Osteoblast (primary cell): ENCODE data around the gene CIZ1. TPM values are rescaled to one million over a fixed set of nuclear protein-coding genes. Genes with fewer than 3 reads are reported as not detected.
A peak's percentile ranks its signal among the peaks of the same experiment; 100 is the strongest.

ENCODE experiments used
- DNase-seq: peaks from one replicate; pipeline ENCODE4 v3.0.0; 2011; ENCODE audit warnings: low spot score, mixed read lengths; ENCODE audit not compliant: insufficient read length; ENCODE audit errors: missing footprints
- H2AFZ ChIP-seq: 2 replicates; pipeline ENCODE4 v1.6.0; 2011; ENCODE audit warnings: mild to moderate bottlenecking, low read length
- H3K27ac ChIP-seq: 2 replicates; pipeline ENCODE4 v1.5.1; 2011; ENCODE audit warnings: mild to moderate bottlenecking, low read depth, low read length, moderate library complexity
- H3K27me3 ChIP-seq: 2 replicates; pipeline ENCODE4 v1.6.0; 2012; ENCODE audit warnings: mild to moderate bottlenecking, control low read depth, inconsistent platforms, low read length, moderate library complexity; ENCODE audit not compliant: insufficient read depth
- H3K36me3 ChIP-seq: 2 replicates; pipeline ENCODE4 v1.5.1; 2011; ENCODE audit warnings: mild to moderate bottlenecking, low read length, control low read depth, moderate library complexity; ENCODE audit not compliant: insufficient read depth
- H3K4me1 ChIP-seq: 2 replicates; pipeline ENCODE4 v1.5.1; 2011; ENCODE audit warnings: mild to moderate bottlenecking, low read length, control low read depth, moderate library complexity; ENCODE audit not compliant: insufficient read depth
- H3K4me2 ChIP-seq: 2 replicates; pipeline ENCODE4 v1.6.0; 2011; ENCODE audit warnings: mild to moderate bottlenecking, low read length; ENCODE audit not compliant: insufficient read depth
- H3K4me3 ChIP-seq: fragments of 200-600 bp; sonication (generic); 3 replicates; pipeline ENCODE4 v1.5.1; 2012; ENCODE audit warnings: mild to moderate bottlenecking, low read length, inconsistent platforms; ENCODE audit not compliant: insufficient read depth
- H3K79me2 ChIP-seq: 2 replicates; pipeline ENCODE4 v1.6.0; 2012; ENCODE audit warnings: mild to moderate bottlenecking, low read length, control low read depth, inconsistent platforms; ENCODE audit not compliant: insufficient read depth
- H3K9me3 ChIP-seq: 2 replicates; pipeline ENCODE4 v1.5.1; 2011; ENCODE audit warnings: low read depth, low read length, control low read depth
- H4K20me1 ChIP-seq: 2 replicates; pipeline ENCODE4 v1.6.0; 2012; ENCODE audit warnings: mild to moderate bottlenecking, low read length, control low read depth; ENCODE audit not compliant: insufficient read depth
- total RNA-seq: library from RNA; depleted of rRNA; stranded (reverse); fragments of >200 nt; gene quantifications from 2 replicates; pipeline ENCODE4 v1.2.3, GENCODE V29; 2012
- TF ChIP-seq, protein P1 (sequence below): IDR thresholded peaks from 2 replicates; pipeline ENCODE4 v1.5.1; 2011; ENCODE audit warnings: mild to moderate bottlenecking, low read depth, low read length, moderate library complexity; ENCODE audit errors: extremely low read depth

Gene CIZ1
- total RNA-seq, 1 donor, result 33.7 TPM

DNA sequence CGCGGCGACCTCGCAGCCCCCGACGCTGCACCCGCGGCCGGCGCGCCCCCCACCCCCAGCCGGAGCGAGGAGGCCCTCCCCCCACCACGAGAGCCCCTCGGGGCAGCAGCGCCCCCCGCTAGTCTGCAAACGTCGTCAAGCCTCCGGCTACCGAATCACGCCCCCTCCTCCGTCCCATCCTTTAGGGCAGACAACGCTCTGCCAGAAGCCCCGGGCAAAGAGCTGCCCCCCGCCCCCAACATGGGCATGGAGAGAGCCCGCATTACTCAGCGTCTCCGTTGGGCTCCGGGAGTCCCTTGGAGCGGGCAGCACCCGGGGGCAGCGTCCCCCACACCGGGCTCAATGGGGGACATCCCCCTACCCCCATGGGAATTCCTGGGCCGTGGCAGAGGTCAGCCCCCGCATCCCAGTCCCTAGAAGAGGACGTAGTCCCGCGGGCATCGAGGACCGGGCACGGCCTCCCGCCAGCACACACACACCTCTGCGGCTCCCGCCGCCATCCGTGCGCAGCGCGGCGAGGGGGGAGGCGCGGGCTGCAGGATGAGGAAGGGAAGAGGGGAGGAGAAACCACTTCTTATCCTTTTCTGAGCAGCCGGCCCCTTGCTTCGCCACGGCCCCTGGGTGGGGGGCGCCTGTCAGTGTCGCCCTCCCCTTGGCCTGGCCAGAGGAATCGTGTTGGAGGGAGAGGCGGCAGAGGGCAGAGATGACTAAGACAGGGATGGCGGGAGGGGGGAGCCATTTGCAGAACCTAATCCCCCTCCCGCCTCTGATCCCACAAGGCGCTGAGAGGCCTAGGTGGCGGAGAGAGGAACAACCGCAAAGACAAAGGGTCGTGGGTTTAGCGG, 12.6 kb upstream of the CIZ1 start:
- TF ChIP-seq, protein P1, sequence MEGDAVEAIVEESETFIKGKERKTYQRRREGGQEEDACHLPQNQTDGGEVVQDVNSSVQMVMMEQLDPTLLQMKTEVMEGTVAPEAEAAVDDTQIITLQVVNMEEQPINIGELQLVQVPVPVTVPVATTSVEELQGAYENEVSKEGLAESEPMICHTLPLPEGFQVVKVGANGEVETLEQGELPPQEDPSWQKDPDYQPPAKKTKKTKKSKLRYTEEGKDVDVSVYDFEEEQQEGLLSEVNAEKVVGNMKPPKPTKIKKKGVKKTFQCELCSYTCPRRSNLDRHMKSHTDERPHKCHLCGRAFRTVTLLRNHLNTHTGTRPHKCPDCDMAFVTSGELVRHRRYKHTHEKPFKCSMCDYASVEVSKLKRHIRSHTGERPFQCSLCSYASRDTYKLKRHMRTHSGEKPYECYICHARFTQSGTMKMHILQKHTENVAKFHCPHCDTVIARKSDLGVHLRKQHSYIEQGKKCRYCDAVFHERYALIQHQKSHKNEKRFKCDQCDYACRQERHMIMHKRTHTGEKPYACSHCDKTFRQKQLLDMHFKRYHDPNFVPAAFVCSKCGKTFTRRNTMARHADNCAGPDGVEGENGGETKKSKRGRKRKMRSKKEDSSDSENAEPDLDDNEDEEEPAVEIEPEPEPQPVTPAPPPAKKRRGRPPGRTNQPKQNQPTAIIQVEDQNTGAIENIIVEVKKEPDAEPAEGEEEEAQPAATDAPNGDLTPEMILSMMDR, result no peak
- Histone ChIP-seq H3K79me2 (no peaks in the 10 kb centered on the region), H3K9me3 (no peaks in the 10 kb centered on the region), H3K4me2 (peak overlapping the region; percentile 89), H3K27me3 (no peaks in the 10 kb centered on the region), H3K27ac (no peak overlapping the region), H3K36me3 (no peaks in the 10 kb centered on the region), H3K4me3 (peak overlapping the region; percentile 74), H2AFZ (peak overlapping the region; percentile 65), H4K20me1 (peaks cover 2% of the 10 kb centered on the region), H3K4me1 (peaks cover 18% of the 10 kb centered on the region)
- DNase-seq, result peak; percentile 96

- H3K4me3 ChIP-seq, result peak within 1 kb of the TSS; percentile 74
- TF ChIP-seq, protein P1, result peak; percentile 66
- no peaks in the 10 kb centered on the region for H3K36me3 ChIP-seq
- no peaks in the 10 kb centered on the region for H3K27me3 ChIP-seq
- H3K4me2 ChIP-seq, result peak within 1 kb of the TSS; percentile 89
- H2AFZ ChIP-seq, result peak within 1 kb of the TSS; percentile 86
- H4K20me1 ChIP-seq, result peaks cover 2% of the 10 kb centered on the region
- no peak within 1 kb of the TSS for H3K27ac ChIP-seq
- peak; percentile 100 for DNase-seq
- peaks cover 18% of the 10 kb centered on the region for H3K4me1 ChIP-seq
- no peaks in the 10 kb centered on the region for H3K9me3 ChIP-seq
- H3K79me2 ChIP-seq, result no peaks in the 10 kb centered on the region
Measured at GRCh38 chr9:128203024-128203706, 11.8 kb upstream of the CIZ1 start, which contains the start of gene DNM1. Gene DNM1 (plus strand): TSS chr9:128203379. CDS start chr9:128203471, 92 bp downstream.

DNA sequence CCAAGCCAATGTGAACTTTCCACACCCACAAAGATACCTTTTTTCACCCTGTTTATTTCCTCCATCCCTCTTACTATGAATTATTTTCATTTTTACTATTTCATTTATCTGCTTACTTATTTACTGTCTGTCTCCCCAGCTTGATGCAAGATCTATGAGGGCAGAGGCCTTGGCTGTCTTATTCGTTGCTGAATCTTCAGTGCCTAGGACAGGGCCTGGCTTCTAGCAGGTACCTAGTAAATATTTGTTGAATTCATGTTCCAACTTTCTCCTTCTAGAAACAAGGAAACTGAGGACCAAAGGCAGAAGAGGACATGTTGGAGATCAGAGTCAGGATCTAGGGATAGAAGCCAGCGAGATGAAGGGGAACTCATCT, 11.3 kb upstream of the CIZ1 start:
- TF ChIP-seq, protein P1, result no peak
- peak overlapping the region; percentile 69 for H2AFZ ChIP-seq
- H3K27ac ChIP-seq, result no peak overlapping the region
- peak overlapping the region; percentile 74 for H3K4me3 ChIP-seq
- peaks cover 18% of the 10 kb centered on the region for H3K4me1 ChIP-seq
- H3K9me3 ChIP-seq, result no peaks in the 10 kb centered on the region
- H3K27me3 ChIP-seq, result no peaks in the 10 kb centered on the region
- DNase-seq, result no peak
- peaks cover 2% of the 10 kb centered on the region for H4K20me1 ChIP-seq
- H3K36me3 ChIP-seq, result no peaks in the 10 kb centered on the region
- peak overlapping the region; percentile 89 for H3K4me2 ChIP-seq
- H3K79me2 ChIP-seq, result no peaks in the 10 kb centered on the region
